ENCODE data around the gene SPRR3.

Gene SPRR3

GRCh38 chr1:153001382-153001781 lies at the start of gene SPRR3:
TSS of gene SPRR3 (plus strand) at chr1:153001749. CDS start at chr1:153003021, 1,272 bp downstream.
- DNase-seq, result no peak

GRCh38 chr1:152953761-152954160 lies 47.8 kb upstream of the SPRR3 start:
- DNase-seq, result no peak

- DNase-seq, result no peak
These were observed 47.1 kb upstream of the SPRR3 start for GRCh38 chr1:152954436-152954835.

GRCh38 chr1:152957561-152957960 lies 44.0 kb upstream of the SPRR3 start:
- DNase-seq, result no peak

GRCh38 chr1:152959273-152959672 lies 42.3 kb upstream of the SPRR3 start:
- DNase-seq, result no peak

GRCh38 chr1:152959801-152960451 lies 41.6 kb upstream of the SPRR3 start:
- DNase-seq, result no peak

- DNase-seq, result no peak
These were observed 41.0 kb upstream of the SPRR3 start for GRCh38 chr1:152960452-152961044.

- DNase-seq, result no peak
These were observed 40.2 kb upstream of the SPRR3 start for GRCh38 chr1:152961226-152961891.

GRCh38 chr1:152962876-152963415 lies 38.6 kb upstream of the SPRR3 start:
- no peak for DNase-seq

GRCh38 chr1:152964536-152964935 lies 37.0 kb upstream of the SPRR3 start:
- no peak for DNase-seq

GRCh38 chr1:152965853-152966252 lies 35.7 kb upstream of the SPRR3 start:
- no peak for DNase-seq

GRCh38 chr1:152967201-152967600 lies 34.3 kb upstream of the SPRR3 start:
- no peak for DNase-seq

- no peak for DNase-seq
These were observed 33.3 kb upstream of the SPRR3 start for GRCh38 chr1:152968248-152968647.

GRCh38 chr1:152969036-152969435 lies 32.5 kb upstream of the SPRR3 start:
- no peak for DNase-seq

- DNase-seq, result no peak
These were observed 31.1 kb upstream of the SPRR3 start, which contains the start of gene SPRR4 for GRCh38 chr1:152970495-152970894. TSS of gene SPRR4 (plus strand) at chr1:152970648. CDS start at chr1:152971891, 1,243 bp downstream.

- DNase-seq, result no peak
These were observed 29.2 kb upstream of the SPRR3 start for GRCh38 chr1:152972196-152972886.

GRCh38 chr1:152976688-152977087 lies 24.9 kb upstream of the SPRR3 start:
- no peak for DNase-seq

- no peak for DNase-seq
These were observed 23.9 kb upstream of the SPRR3 start for GRCh38 chr1:152977614-152978013.

- DNase-seq, result no peak
These were observed 20.9 kb upstream of the SPRR3 start for GRCh38 chr1:152980676-152981075.

- no peak for DNase-seq
These were observed 20.2 kb upstream of the SPRR3 start for GRCh38 chr1:152981146-152981871.

GRCh38 chr1:152982076-152982475 lies 19.5 kb upstream of the SPRR3 start:
- no peak for DNase-seq

GRCh38 chr1:152983234-152983633 lies 18.3 kb upstream of the SPRR3 start:
- DNase-seq, result no peak

- DNase-seq, result no peak
These were observed 17.8 kb upstream of the SPRR3 start, which contains the start of gene SPRR1A for GRCh38 chr1:152983743-152984142. TSS of gene SPRR1A (plus strand) at chr1:152984081. CDS start at chr1:152985231, 1,150 bp downstream.
